ENCODE measurements around the gene CAV1.
"Not testable (repeated sequence)": the region's sequence is repeated elsewhere in the genome, so short reads cannot be mapped to it uniquely, and the experiment has no call there.

The CAV1 gene

GRCh38 chr7:116577320-116577871 is 52.6 kb downstream of the CAV1 start:
- DNase-seq = no peak

GRCh38 chr7:116578526-116578925 is 53.7 kb downstream of the CAV1 start:
- no peak for DNase-seq

GRCh38 chr7:116579322-116579721 is 54.5 kb downstream of the CAV1 start:
- DNase-seq = no peak

GRCh38 chr7:116579835-116580234 is 55.0 kb downstream of the CAV1 start:
- no peak for DNase-seq

- DNase-seq = no peak
Measured at GRCh38 chr7:116582164-116582732, 57.4 kb downstream of the CAV1 start.

GRCh38 chr7:116582806-116583444 is 58.1 kb downstream of the CAV1 start:
- DNase-seq = no peak

- no peak for DNase-seq
Measured at GRCh38 chr7:116583653-116584052, 58.8 kb downstream of the CAV1 start.

- no peak for DNase-seq
Measured at GRCh38 chr7:116584721-116585120, 59.9 kb downstream of the CAV1 start.

GRCh38 chr7:116585392-116585791 is 60.6 kb downstream of the CAV1 start:
- DNase-seq = no peak

GRCh38 chr7:116585967-116586366 is 61.1 kb downstream of the CAV1 start:
- DNase-seq = no peak

GRCh38 chr7:116587200-116587599 is 62.4 kb downstream of the CAV1 start:
- not testable (repeated sequence) for DNase-seq

GRCh38 chr7:116588225-116588624 is 63.4 kb downstream of the CAV1 start:
- peak in 2 of 51 donors; percentile 1 to 9 for DNase-seq

- DNase-seq = peak in 2 of 51 donors; percentile 4 to 45
Measured at GRCh38 chr7:116588641-116589594, 64.1 kb downstream of the CAV1 start.

GRCh38 chr7:116591202-116592040 is 66.6 kb downstream of the CAV1 start:
- peak in 1 of 51 donors; percentile 9 for DNase-seq

GRCh38 chr7:116592041-116592355 is 67.2 kb downstream of the CAV1 start:
- no peak for DNase-seq

- no peak for DNase-seq
Measured at GRCh38 chr7:116592445-116592844, 67.6 kb downstream of the CAV1 start.

- no peak for DNase-seq
Measured at GRCh38 chr7:116593359-116594075, 68.7 kb downstream of the CAV1 start.

- no peak for DNase-seq
Measured at GRCh38 chr7:116595063-116595462, 70.2 kb downstream of the CAV1 start.

GRCh38 chr7:116597384-116597783 is 72.5 kb downstream of the CAV1 start:
- DNase-seq = no peak

GRCh38 chr7:116598278-116598677 is 73.4 kb downstream of the CAV1 start:
- peak in 16 of 51 donors; percentile 1 to 69 (median 11) for DNase-seq

- DNase-seq = peak in 2 of 51 donors; percentile 20 to 69
Measured at GRCh38 chr7:116598861-116599260, 74.0 kb downstream of the CAV1 start.
